Measurements from ENCODE around the gene ZNF22.

GRCh38 chr10:45015590-45015989 lies 14.9 kb downstream of the ZNF22 start:
- TF ChIP-seq CTCF (IDR thresholded peaks at IDR 0.05) (no peak), EP300 (IDR thresholded peaks at IDR 0.05) (no peak), POLR2A (IDR thresholded peaks at IDR 0.05) (no peak)
